Suprapubic skin (tissue), 4 donors: ENCODE results near the gene CLVS2.

ENCODE experiments used
- EP300 ChIP-seq: sonication (generic); formaldehyde crosslinking; IDR thresholded peaks from one replicate; pipeline ENCODE4 v1.6.1; 2017; ENCODE audit warnings: antibody characterized with exemption
- POLR2A ChIP-seq, 2 donors: fragments of 450-650 bp; IDR thresholded peaks; one replicate each; pipeline ENCODE4 v1.6.1; 2017; ENCODE audit warnings: antibody characterized with exemption in 2 of 2, mild to moderate bottlenecking in 2 of 2, moderate library complexity in 2 of 2
- POLR2AphosphoS5 ChIP-seq, 3 donors: sonication (generic); formaldehyde crosslinking; IDR thresholded peaks; one replicate each; pipeline ENCODE4 v1.6.1; 2017; ENCODE audit warnings: antibody characterized with exemption in 3 of 3
- TF ChIP-seq, protein P1 (sequence below), 2 donors: fragments of 200-600 bp in 1 of 2; fragments of 450-650 bp in 1 of 2; sonication (generic) in 1 of 2; IDR thresholded peaks; one replicate each; pipeline ENCODE4 v1.5.1; 2016 to 2019; ENCODE audit warnings: antibody characterized with exemption in 2 of 2, mild to moderate bottlenecking in 1 of 2, moderate library complexity in 1 of 2

DNA sequence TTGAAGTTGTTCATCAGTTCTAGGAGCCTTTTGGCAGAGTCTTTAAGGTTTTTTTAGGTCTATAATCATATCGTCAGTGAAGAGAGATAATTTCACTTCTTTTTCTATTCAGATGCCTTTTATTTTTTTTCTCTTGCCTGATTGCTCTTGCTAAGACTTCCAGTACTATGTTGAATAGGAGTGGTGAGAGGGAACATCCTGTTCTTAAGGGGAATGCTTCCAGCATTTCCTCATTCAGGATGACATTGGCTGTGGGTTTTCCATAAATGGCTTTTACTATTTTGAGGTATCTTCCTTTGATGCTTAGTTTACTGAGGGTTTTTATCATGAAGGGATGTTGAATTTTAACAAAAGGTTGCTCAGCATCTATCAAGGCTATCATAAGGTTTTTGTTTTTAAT lies 109.5 kb downstream of the CLVS2 start:
- TF ChIP-seq, protein P1, sequence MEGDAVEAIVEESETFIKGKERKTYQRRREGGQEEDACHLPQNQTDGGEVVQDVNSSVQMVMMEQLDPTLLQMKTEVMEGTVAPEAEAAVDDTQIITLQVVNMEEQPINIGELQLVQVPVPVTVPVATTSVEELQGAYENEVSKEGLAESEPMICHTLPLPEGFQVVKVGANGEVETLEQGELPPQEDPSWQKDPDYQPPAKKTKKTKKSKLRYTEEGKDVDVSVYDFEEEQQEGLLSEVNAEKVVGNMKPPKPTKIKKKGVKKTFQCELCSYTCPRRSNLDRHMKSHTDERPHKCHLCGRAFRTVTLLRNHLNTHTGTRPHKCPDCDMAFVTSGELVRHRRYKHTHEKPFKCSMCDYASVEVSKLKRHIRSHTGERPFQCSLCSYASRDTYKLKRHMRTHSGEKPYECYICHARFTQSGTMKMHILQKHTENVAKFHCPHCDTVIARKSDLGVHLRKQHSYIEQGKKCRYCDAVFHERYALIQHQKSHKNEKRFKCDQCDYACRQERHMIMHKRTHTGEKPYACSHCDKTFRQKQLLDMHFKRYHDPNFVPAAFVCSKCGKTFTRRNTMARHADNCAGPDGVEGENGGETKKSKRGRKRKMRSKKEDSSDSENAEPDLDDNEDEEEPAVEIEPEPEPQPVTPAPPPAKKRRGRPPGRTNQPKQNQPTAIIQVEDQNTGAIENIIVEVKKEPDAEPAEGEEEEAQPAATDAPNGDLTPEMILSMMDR (IDR thresholded peaks at IDR 0.05), result no peak
- TF ChIP-seq POLR2AphosphoS5 (IDR thresholded peaks at IDR 0.05), result no peak
- TF ChIP-seq POLR2A (IDR thresholded peaks at IDR 0.05), result no peak
- TF ChIP-seq EP300, result no peak
